Measurements from ENCODE around the gene TMEM86B. TPM values are rescaled to one million over a fixed set of nuclear protein-coding genes. Genes with fewer than 3 reads are reported as not detected.

TMEM86B gene
- total RNA-seq, 4 donors from 2014 or later, result 1.6 to 5.8 (median 2.9) TPM

- Histone ChIP-seq H3K4me1 (peaks cover 2 to 4% of the 10 kb centered on the region in 2 donors), H3K27me3 (no peaks in the 10 kb centered on the region), H3K27ac (no peak overlapping the region), H3K36me3 (peaks cover 12 to 20% of the 10 kb centered on the region in 2 donors), H3K9me3 (no peaks in the 10 kb centered on the region), H3K4me3 (replicated peaks in 1 of 3) (no peak overlapping the region)
- no peak for DNase-seq
- 90 to 91% methylated on average over 15 to 26 of the region's 36 CpGs for WGBS, 2 donors
- intact Hi-C loops (cut with DNase I), result no loop called here
- TF ChIP-seq CTCF (IDR thresholded peaks at IDR 0.05) (no peak), POLR2A (IDR thresholded peaks at IDR 0.05) (no peak)
Measured at GRCh38 chr19:55273978-55274707, 45.6 kb upstream of the TMEM86B start.

- no peaks in the 10 kb centered on the region for H3K9me3 ChIP-seq
- no peaks in the 10 kb centered on the region for H3K27me3 ChIP-seq
- no peak for DNase-seq
- peaks cover 7 to 15% of the 10 kb centered on the region in 2 donors for H3K36me3 ChIP-seq
- H3K27ac ChIP-seq, result no peak overlapping the region
- no peak overlapping the region for H3K4me3 ChIP-seq (replicated peaks in 1 of 3)
- TF ChIP-seq POLR2A (IDR thresholded peaks at IDR 0.05) (no peak), CTCF (IDR thresholded peaks at IDR 0.05) (no peak)
- H3K4me1 ChIP-seq, result no peaks in the 10 kb centered on the region
- 90 to 92% methylated on average over 18 of the region's 18 CpGs for WGBS, 2 donors
- intact Hi-C loops (cut with DNase I), result no loop called here
Measured at GRCh38 chr19:55272142-55272541, 43.6 kb upstream of the TMEM86B start.

- Histone ChIP-seq H3K27ac (no peak overlapping the region), H3K9me3 (no peaks in the 10 kb centered on the region), H3K36me3 (peaks cover 0 to 15% of the 10 kb centered on the region in 2 donors), H3K4me1 (no peaks in the 10 kb centered on the region), H3K4me3 (replicated peaks in 1 of 3) (no peak overlapping the region), H3K27me3 (no peaks in the 10 kb centered on the region)
- WGBS, 2 donors, result 91% methylated on average over 17 to 25 of the region's 25 CpGs
- TF ChIP-seq POLR2A (IDR thresholded peaks at IDR 0.05), result no peak
- TF ChIP-seq CTCF (IDR thresholded peaks at IDR 0.05), result no peak
- intact Hi-C loops (cut with DNase I), result no loop called here
- DNase-seq, result no peak
Measured at GRCh38 chr19:55270172-55270942, 41.8 kb upstream of the TMEM86B start.

GRCh38 chr19:55269299-55269698 is 40.7 kb upstream of the TMEM86B start:
- DNase-seq, result no peak
- no peak for TF ChIP-seq POLR2A (IDR thresholded peaks at IDR 0.05)
- TF ChIP-seq CTCF (IDR thresholded peaks at IDR 0.05), result no peak
- WGBS, 2 donors, result 79 to 88% methylated on average over 8 of the region's 8 CpGs
- Histone ChIP-seq H3K27me3 (no peaks in the 10 kb centered on the region), H3K27ac (no peak overlapping the region), H3K36me3 (peaks cover 0 to 15% of the 10 kb centered on the region in 2 donors), H3K9me3 (no peaks in the 10 kb centered on the region), H3K4me1 (no peaks in the 10 kb centered on the region), H3K4me3 (replicated peaks in 1 of 3) (no peak overlapping the region)
- intact Hi-C loops (cut with DNase I), result no loop called here

- H3K9me3 ChIP-seq, result no peaks in the 10 kb centered on the region
- no peak overlapping the region for H3K27ac ChIP-seq
- DNase-seq, result no peak
- intact Hi-C loops (cut with DNase I), result no loop called here
- H3K4me1 ChIP-seq, result no peaks in the 10 kb centered on the region
- 97 to 98% methylated on average over 4 of the region's 4 CpGs for WGBS, 2 donors
- TF ChIP-seq POLR2A (IDR thresholded peaks at IDR 0.05) (no peak), CTCF (IDR thresholded peaks at IDR 0.05) (no peak)
- H3K4me3 ChIP-seq (replicated peaks in 1 of 3), result no peak overlapping the region
- H3K27me3 ChIP-seq, result no peaks in the 10 kb centered on the region
- peaks cover 0 to 4% of the 10 kb centered on the region in 2 donors for H3K36me3 ChIP-seq
Measured at GRCh38 chr19:55266840-55267239, 38.3 kb upstream of the TMEM86B start.

Measured in thyroid gland (tissue), 4 donors.